ENCODE results near the gene DCAF6.

DNA sequence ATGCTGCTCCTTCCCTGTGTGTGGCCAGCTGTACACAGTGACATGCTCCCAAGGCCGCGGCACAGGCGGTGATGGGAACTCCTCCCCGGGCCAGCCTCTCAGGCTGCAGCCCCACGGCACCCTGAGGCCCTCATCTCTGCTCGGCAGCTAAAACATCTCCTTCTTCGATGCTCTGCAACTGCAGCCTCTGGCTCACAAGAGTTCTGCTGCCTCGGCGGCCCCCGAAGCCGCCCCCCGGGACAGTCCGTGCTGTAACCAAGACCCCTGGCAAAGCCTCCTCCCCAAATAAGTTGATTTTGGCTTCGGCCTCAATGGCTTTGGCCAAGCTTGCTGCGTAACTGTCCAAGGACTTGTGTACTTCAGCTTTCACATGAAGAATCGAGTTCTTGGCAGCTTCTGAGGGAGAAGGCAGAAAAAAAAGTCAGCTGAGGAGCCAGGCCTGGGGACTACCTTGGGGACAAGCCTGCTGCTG, 149.0 kb downstream of the DCAF6 start:
- TF ChIP-seq YY1 (IDR thresholded peaks at IDR 0.05; ENCODE audit: insufficient read depth, insufficient read length) (no peak), SUZ12 (IDR thresholded peaks at IDR 0.05; ENCODE audit: extremely low read depth, insufficient read depth, insufficient read length) (no peak), ZNF274 (IDR thresholded peaks at IDR 0.05; ENCODE audit: low read depth, low read length) (no peak)
